ENCODE results near the gene PRKCD.

PRKCD gene

GRCh38 chr3:53200501-53201498 lies 39.8 kb downstream of the PRKCD start:
- FAIRE-seq: no peak
- no peak for DNase-seq (ENCODE audit: extremely low spot score, insufficient read length, low read depth)

GRCh38 chr3:53202331-53203015 lies 41.5 kb downstream of the PRKCD start:
- no peak for DNase-seq (ENCODE audit: extremely low spot score, insufficient read length, low read depth)
- FAIRE-seq: no peak

GRCh38 chr3:53211706-53212702 lies 51.0 kb downstream of the PRKCD start:
- DNase-seq (ENCODE audit: extremely low spot score, insufficient read length, low read depth) (no peak), FAIRE-seq (no peak)

GRCh38 chr3:53213276-53213675 lies 52.3 kb downstream of the PRKCD start:
- FAIRE-seq (no peak), DNase-seq (ENCODE audit: extremely low spot score, insufficient read length, low read depth) (no peak)

- FAIRE-seq: no peak
Measured at GRCh38 chr3:53215816-53216215, 54.8 kb downstream of the PRKCD start.

GRCh38 chr3:53216723-53217122 lies 55.7 kb downstream of the PRKCD start:
- no peak for FAIRE-seq
- DNase-seq (ENCODE audit: extremely low spot score, insufficient read length, low read depth): no peak

More at GRCh38 chr3:53215816-53216215, 54.8 kb downstream of the PRKCD start:
- no peak for DNase-seq (ENCODE audit: extremely low spot score, insufficient read length, low read depth)

- no peak for DNase-seq (ENCODE audit: extremely low spot score, insufficient read length, low read depth)
- FAIRE-seq: no peak
Measured at GRCh38 chr3:53217175-53217574, 56.2 kb downstream of the PRKCD start.

GRCh38 chr3:53218131-53218530 lies 57.1 kb downstream of the PRKCD start:
- peak; percentile 84 for FAIRE-seq

GRCh38 chr3:53219895-53220483 lies 59.0 kb downstream of the PRKCD start:
- FAIRE-seq: peak; percentile 91

More at GRCh38 chr3:53218131-53218530, 57.1 kb downstream of the PRKCD start:
- no peak for DNase-seq (ENCODE audit: extremely low spot score, insufficient read length, low read depth)

GRCh38 chr3:53221345-53221744 lies 60.3 kb downstream of the PRKCD start:
- no peak for FAIRE-seq
- DNase-seq (ENCODE audit: extremely low spot score, insufficient read length, low read depth): no peak

More at GRCh38 chr3:53219895-53220483, 59.0 kb downstream of the PRKCD start:
- DNase-seq (ENCODE audit: extremely low spot score, insufficient read length, low read depth): peak; percentile 70

- no peak for FAIRE-seq
- no peak for DNase-seq (ENCODE audit: extremely low spot score, insufficient read length, low read depth)
Measured at GRCh38 chr3:53221827-53222182, 60.8 kb downstream of the PRKCD start.

- DNase-seq (ENCODE audit: extremely low spot score, insufficient read length, low read depth) (no peak), FAIRE-seq (no peak)
Measured at GRCh38 chr3:53222183-53222901, 61.3 kb downstream of the PRKCD start.

GRCh38 chr3:53223025-53223424 lies 62.0 kb downstream of the PRKCD start:
- no peak for FAIRE-seq
- DNase-seq (ENCODE audit: extremely low spot score, insufficient read length, low read depth): no peak

GRCh38 chr3:53223541-53223966 lies 62.5 kb downstream of the PRKCD start:
- no peak for FAIRE-seq

GRCh38 chr3:53224026-53224425 lies 63.0 kb downstream of the PRKCD start:
- FAIRE-seq (no peak), DNase-seq (ENCODE audit: extremely low spot score, insufficient read length, low read depth) (no peak)

More at GRCh38 chr3:53223541-53223966, 62.5 kb downstream of the PRKCD start:
- no peak for DNase-seq (ENCODE audit: extremely low spot score, insufficient read length, low read depth)

GRCh38 chr3:53224536-53224935 lies 63.5 kb downstream of the PRKCD start:
- FAIRE-seq (no peak), DNase-seq (ENCODE audit: extremely low spot score, insufficient read length, low read depth) (no peak)

GRCh38 chr3:53225181-53225580 lies 64.2 kb downstream of the PRKCD start:
- DNase-seq (ENCODE audit: extremely low spot score, insufficient read length, low read depth): no peak
- FAIRE-seq: no peak

GRCh38 chr3:53225651-53226050 lies 64.6 kb downstream of the PRKCD start:
- no peak for DNase-seq (ENCODE audit: extremely low spot score, insufficient read length, low read depth)

More at GRCh38 chr3:53225651-53226050, 64.6 kb downstream of the PRKCD start:
- no peak for FAIRE-seq
